DND-41 (cell line): ENCODE data around the gene NOS1AP.

Source experiments
- ATAC-seq: fragments of 200-7000 bp; cut with Tn5 transposase; 3 replicates; pipeline ENCODE4 v1.9.1; 2021; ENCODE audit warnings: low read depth; ENCODE audit not compliant: insufficient read depth
- DNase-seq: peaks from one replicate; pipeline ENCODE4 v3.0.0-alpha.2; 2020
- H2AFZ ChIP-seq: 2 replicates; pipeline ENCODE4 v1.6.0; 2012; ENCODE audit warnings: low read depth, low read length
- H3K27ac ChIP-seq: 2 replicates; pipeline ENCODE4 v1.5.1; 2012; ENCODE audit warnings: low read length, inconsistent platforms
- H3K27me3 ChIP-seq: fragments of 200-600 bp; sonication (generic); 2 replicates; pipeline ENCODE4 v1.6.0; 2012; ENCODE audit warnings: low read length, mild to moderate bottlenecking, inconsistent platforms; ENCODE audit not compliant: insufficient read depth, poor library complexity
- H3K36me3 ChIP-seq: 2 replicates; pipeline ENCODE4 v1.5.1; 2012; ENCODE audit warnings: low read length, inconsistent platforms; ENCODE audit not compliant: insufficient read depth
- H3K4me1 ChIP-seq: 2 replicates; pipeline ENCODE4 v1.5.1; 2012; ENCODE audit warnings: mild to moderate bottlenecking, low read length; ENCODE audit not compliant: insufficient read depth
- H3K4me2 ChIP-seq: 2 replicates; pipeline ENCODE4 v1.6.0; 2012; ENCODE audit warnings: mild to moderate bottlenecking, moderate library complexity, low read length, inconsistent platforms; ENCODE audit not compliant: insufficient read depth
- H3K4me3 ChIP-seq, 2 experiments: fragments of 200-600 bp in 1 of 2; shearing (Covaris generic) in 1 of 2; 2 replicates each; pipeline ENCODE4 v1.5.1; 2012 to 2016; ENCODE audit warnings: inconsistent platforms in 2 of 2, low read length in 2 of 2, mild to moderate bottlenecking in 2 of 2, low read depth in 1 of 2, moderate library complexity in 1 of 2
- H3K79me2 ChIP-seq: 2 replicates; pipeline ENCODE4 v1.6.0; 2012; ENCODE audit warnings: low read length, inconsistent platforms; ENCODE audit not compliant: insufficient read depth
- H3K9ac ChIP-seq: 2 replicates; pipeline ENCODE4 v1.6.0; 2012; ENCODE audit warnings: low read depth, mild to moderate bottlenecking, inconsistent platforms, low read length, moderate library complexity
- H3K9me3 ChIP-seq: 2 replicates; pipeline ENCODE4 v1.5.1; 2012; ENCODE audit warnings: low read length, moderate library complexity, mild to moderate bottlenecking, inconsistent platforms; ENCODE audit not compliant: insufficient read depth, severe bottlenecking
- H4K20me1 ChIP-seq: 2 replicates; pipeline ENCODE4 v1.6.0; 2012; ENCODE audit warnings: low read length; ENCODE audit not compliant: insufficient read depth
- CTCF ChIP-seq: IDR thresholded peaks from 2 replicates; pipeline ENCODE4 v1.5.1; 2012; ENCODE audit warnings: borderline replicate concordance, low read length, moderate library complexity, mild to moderate bottlenecking; ENCODE audit not compliant: poor library complexity, severe bottlenecking; ENCODE audit errors: extremely low read depth
- EZH2 ChIP-seq: IDR thresholded peaks from 3 replicates; pipeline ENCODE4 v1.6.1; 2012; ENCODE audit warnings: borderline replicate concordance, low read depth, mild to moderate bottlenecking, moderate library complexity, low read length, inconsistent platforms; ENCODE audit not compliant: severe bottlenecking

Gene NOS1AP

GRCh38 chr1:162069334-162070093 is at the start of gene NOS1AP:
TSS of gene NOS1AP (plus strand) at chr1:162069691. CDS start at chr1:162070178, 487 bp downstream.
- Histone ChIP-seq H4K20me1 (peaks cover 8% of the 10 kb centered on the region), H3K79me2 (no peaks in the 10 kb centered on the region), H3K27me3 (peaks cover 53% of the 10 kb centered on the region), H3K4me2 (peak within 1 kb of the TSS; percentile 94), H3K9ac (peak within 1 kb of the TSS; percentile 55; the same call in 1 of the 2 replicates), H3K27ac (no peak within 1 kb of the TSS), H3K4me1 (peaks cover 16% of the 10 kb centered on the region), H3K9me3 (no peaks in the 10 kb centered on the region), H3K36me3 (no peaks in the 10 kb centered on the region), H3K4me3 (peak within 1 kb of the TSS; percentile 19 to 62; a peak in 3 of 4 replicates), H2AFZ (peak within 1 kb of the TSS; percentile 64)
- ATAC-seq (peak; percentile 100), DNase-seq (peak; percentile 75)
- no peak for TF ChIP-seq EZH2
- peak; percentile 18 for TF ChIP-seq CTCF

DNA sequence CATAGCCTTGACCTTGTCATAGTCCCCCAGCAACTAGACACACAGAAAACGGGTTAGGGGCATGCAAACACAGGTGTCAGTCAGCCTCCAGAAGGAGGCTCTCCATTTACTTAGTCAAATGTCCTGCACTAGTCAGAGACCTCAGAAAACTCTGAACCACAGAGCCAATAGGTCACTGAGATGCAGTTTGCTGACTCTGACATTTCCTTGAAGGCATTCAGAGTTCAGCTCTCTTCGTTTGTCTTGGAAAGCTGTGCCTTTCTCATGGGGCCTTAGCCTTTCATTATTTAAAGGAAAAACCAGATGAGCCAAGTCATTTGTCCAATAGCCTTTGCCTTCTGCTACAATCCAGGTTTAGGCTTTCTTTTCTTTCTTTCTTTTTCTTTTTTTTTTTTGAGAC is 49.3 kb upstream of the NOS1AP start:
- Histone ChIP-seq H3K36me3 (no peaks in the 10 kb centered on the region), H3K4me1 (peaks cover 3% of the 10 kb centered on the region; the same call in 1 of the 2 replicates), H3K79me2 (no peaks in the 10 kb centered on the region), H3K4me2 (no peak overlapping the region), H3K27me3 (peaks cover 39% of the 10 kb centered on the region), H3K27ac (no peak overlapping the region), H3K9ac (no peak overlapping the region), H2AFZ (no peak overlapping the region), H3K9me3 (no peaks in the 10 kb centered on the region), H4K20me1 (no peaks in the 10 kb centered on the region), H3K4me3 (no peak overlapping the region)
- no peak for ATAC-seq
- TF ChIP-seq EZH2 = no peak
- no peak for TF ChIP-seq CTCF
- no peak for DNase-seq

- ATAC-seq (no peak), DNase-seq (no peak)
- H2AFZ ChIP-seq = no peak overlapping the region
- no peak overlapping the region for H3K9ac ChIP-seq
- no peaks in the 10 kb centered on the region for H3K9me3 ChIP-seq
- H4K20me1 ChIP-seq = no peaks in the 10 kb centered on the region
- H3K27ac ChIP-seq = no peak overlapping the region
- H3K36me3 ChIP-seq = no peaks in the 10 kb centered on the region
- H3K4me3 ChIP-seq = no peak overlapping the region
- no peak overlapping the region for H3K4me2 ChIP-seq
- H3K27me3 ChIP-seq = peaks cover 46% of the 10 kb centered on the region
- TF ChIP-seq CTCF (no peak), EZH2 (no peak)
- H3K79me2 ChIP-seq = no peaks in the 10 kb centered on the region
- H3K4me1 ChIP-seq = peaks cover 3% of the 10 kb centered on the region; the same call in 1 of the 2 replicates
These were observed 48.4 kb upstream of the NOS1AP start for GRCh38 chr1:162021124-162021523.
